K562 (cell line): ENCODE measurements around the gene FAM83F. TPM values are rescaled to one million over a fixed set of nuclear protein-coding genes. Genes with fewer than 3 reads are reported as not detected.
A peak's percentile ranks its signal among the peaks of the same experiment; 100 is the strongest.

Experiments used
- ARID3A ChIP-seq: IDR thresholded peaks from 2 replicates; pipeline ENCODE4 v1.6.1; 2012; ENCODE audit warnings: low read depth, low read length, improper control_type of control experiment, borderline replicate concordance
- CBFB ChIP-seq: sonication (generic); formaldehyde crosslinking; IDR thresholded peaks from 2 replicates; pipeline ENCODE4 v1.4.0; 2020; ENCODE audit warnings: mild to moderate bottlenecking, missing genetic modification reagents
- CEBPZ ChIP-seq: fragments of 150-350 bp; IDR thresholded peaks from 2 replicates; pipeline ENCODE4 v1.6.1; 2014; ENCODE audit warnings: low read depth, mild to moderate bottlenecking, low read length, borderline replicate concordance
- CREB1 ChIP-seq, 2 experiments: sonication (generic) in 1 of 2; formaldehyde crosslinking in 1 of 2; IDR thresholded peaks; 2 replicates each; pipeline versions ENCODE4 v1.6.1 to v1.8.0; 2012 to 2022; ENCODE audit warnings: inconsistent platforms in 1 of 2, mild to moderate bottlenecking in 1 of 2, missing genetic modification reagents in 1 of 2, moderate library complexity in 1 of 2
- FOXJ2 ChIP-seq: fragments of 200-800 bp; sonication (Bioruptor generic); IDR thresholded peaks from 2 replicates; pipeline ENCODE4 v1.6.1; 2016; ENCODE audit warnings: missing genetic modification characterization, missing compliant biosample characterization
- JUNB ChIP-seq: fragments of 450-650 bp; formaldehyde crosslinking; conservative IDR thresholded peaks from 2 replicates; pipeline ENCODE4 v1.4.0; 2020; ENCODE audit warnings: mild to moderate bottlenecking
- KDM4B ChIP-seq, 2 experiments: fragments of 450-650 bp in 1 of 2; sonication (generic) in 1 of 2; IDR thresholded peaks; 2 replicates each; pipeline ENCODE4 v1.6.1; 2016 to 2017; ENCODE audit warnings: borderline replicate concordance in 2 of 2, antibody characterized with exemption in 1 of 2, low read depth in 1 of 2, mild to moderate bottlenecking in 1 of 2
- MCM7 ChIP-seq, 2 experiments: fragments of 450-650 bp; IDR thresholded peaks; 2 replicates each; pipeline ENCODE4 v1.6.1; 2016 to 2018
- YBX1 ChIP-seq: fragments of 450-650 bp; IDR thresholded peaks from 2 replicates; pipeline ENCODE4 v1.7.1; 2016; ENCODE audit warnings: mild to moderate bottlenecking
- ZFPM2 ChIP-seq: fragments of 250-450 bp; sonication (Bioruptor Pico); IDR thresholded peaks from 2 replicates; pipeline ENCODE4 v1.5.1; 2022; ENCODE audit warnings: mild to moderate bottlenecking
- ZNF134 ChIP-seq: fragments of 250-450 bp; sonication (Bioruptor Pico); conservative IDR thresholded peaks from 2 replicates; pipeline ENCODE4 v1.4.0; 2020
- ZNF212 ChIP-seq: fragments of 450-650 bp; formaldehyde crosslinking; IDR thresholded peaks from 2 replicates; pipeline ENCODE4 v1.4.0; 2020; ENCODE audit warnings: mild to moderate bottlenecking
- ZNF282 ChIP-seq: sonication (generic); formaldehyde crosslinking; IDR thresholded peaks from 2 replicates; pipeline ENCODE4 v1.8.1; 2023; ENCODE audit warnings: missing genetic modification reagents
- ZNF407 ChIP-seq: fragments of 450-650 bp; IDR thresholded peaks from 2 replicates; pipeline ENCODE4 v1.6.1; 2016; ENCODE audit warnings: low read depth
- ZNF696 ChIP-seq: fragments of 250-450 bp; sonication (Bioruptor Pico); conservative IDR thresholded peaks from 2 replicates; pipeline ENCODE4 v1.4.0; 2020; ENCODE audit warnings: mild to moderate bottlenecking, moderate library complexity
- polyA plus RNA-seq, 8 experiments: library from polyadenylated mRNA; depleted of rRNA in 4 of 8; stranded (reverse) in 5 of 8; unstranded in 3 of 8; fragments of >200 nt; fragmentation: Nextera tagmentation in 2 of 8; fragmentation: Illumina TruSeq in 1 of 8; extraction: Ambion mirVana in 2 of 8; extraction: Trizol in 1 of 8; gene quantifications; 2 replicates each; pipeline versions ENCODE4 v1.2.1 to v1.2.3, GENCODE V29; 2011 to 2014; ENCODE audit warnings: inconsistent platforms in 1 of 8, missing spikeins in 1 of 8
- total RNA-seq, 7 experiments: library from RNA; depleted of rRNA in 6 of 7; stranded (reverse); fragments of >200 nt in 6 of 7; fragmentation: Illumina TruSeq in 2 of 7; extraction: Trizol in 2 of 7; gene quantifications; 2 replicates each; pipeline versions ENCODE4 v1.2.1 to v1.2.3, GENCODE V29; 2011 to 2021; ENCODE audit warnings: low replicate concordance in 1 of 7

The FAM83F gene
- total and polyA plus RNA-seq, 9 of the 15 experiments (the other 6 are each of a cell fraction or from before 2014, with no cell fraction given): under 0.01 to 0.13 (median 0.04) TPM; not detected in 1

DNA sequence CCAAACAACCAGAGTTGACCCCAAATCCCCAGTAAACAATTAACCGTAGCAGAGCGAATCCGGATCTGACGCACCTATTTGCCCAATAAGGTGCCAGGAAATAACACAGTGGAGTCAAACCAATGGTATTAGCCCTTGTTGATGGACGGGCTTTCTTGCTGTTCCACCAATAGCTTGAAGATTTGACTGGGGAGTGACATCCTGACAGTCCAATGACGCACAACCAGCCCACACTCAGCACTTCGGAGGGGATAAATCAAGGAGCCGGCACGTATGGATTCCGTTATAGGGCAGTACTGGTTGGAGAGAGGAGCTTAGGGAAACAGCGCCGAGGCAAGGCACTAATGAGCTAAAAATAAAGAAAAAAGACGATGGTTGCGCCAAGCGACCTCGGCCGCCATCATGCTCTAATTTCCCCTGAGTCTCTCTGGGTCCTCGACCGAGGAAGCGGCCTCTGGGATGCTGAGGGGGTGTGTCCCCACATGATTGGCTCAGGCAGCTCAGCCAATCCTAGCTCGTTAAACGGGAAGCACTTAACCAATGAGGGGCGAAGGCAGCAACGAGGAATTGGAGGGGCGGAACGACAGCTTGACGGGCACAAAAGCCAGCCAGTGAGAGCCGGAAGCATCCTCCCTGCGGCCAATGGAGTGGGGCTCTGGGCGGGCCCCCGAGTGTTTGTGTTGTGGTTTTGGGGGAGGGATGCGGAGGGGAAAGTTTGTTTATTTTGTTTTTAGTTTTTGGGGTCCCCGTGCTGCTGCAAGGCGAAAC, 49.5 kb downstream of the FAM83F start (continued):
- TF ChIP-seq CREB1 (IDR thresholded peaks at IDR 0.05): peak; percentile 41
- peak; percentile 67; the same call in 1 of the 2 replicates for TF ChIP-seq CREB1 (CRISPR knock-in tag; IDR thresholded peaks at IDR 0.05)
- TF ChIP-seq ZNF696: no peak
- no peak for TF ChIP-seq JUNB
- no peak for TF ChIP-seq CBFB (CRISPR knock-in tag)
- no peak for TF ChIP-seq KDM4B (IDR thresholded peaks at IDR 0.05; ENCODE audit: borderline replicate concordance in 2 of 2, low read depth in 1 of 2)
- no peak for TF ChIP-seq YBX1
- TF ChIP-seq ZNF212 (CRISPR knock-in tag): no peak
- TF ChIP-seq ZNF134 (CRISPR knock-in tag): no peak
- TF ChIP-seq FOXJ2: no peak
- 0 out of 2 replicates have a peak, but pooled peaks have one; percentile 29 for TF ChIP-seq ARID3A
- TF ChIP-seq CEBPZ: peak; percentile 87
- no peak for TF ChIP-seq ZFPM2 (CRISPR knock-in tag)
- no peak for TF ChIP-seq ZNF407
- TF ChIP-seq MCM7 (IDR thresholded peaks at IDR 0.05): no peak
- TF ChIP-seq ZNF282: no peak
